Measurements from ENCODE around the gene MICU1. TPM values are rescaled to one million over a fixed set of nuclear protein-coding genes. Genes with fewer than 3 reads are reported as not detected.
A peak's percentile ranks its signal among the peaks of the same experiment; 100 is the strongest.

Gene MICU1
- total RNA-seq (2021): 34.5 to 36.1 TPM (median 36.0 TPM) in 3 replicates
- Bru-seq, nascent RNA: percentile 63 among the genes with signal in this experiment
- long read RNA-seq, experiment 1, transcript MICU1-201 (12 exons, 2,383 nt): major isoform, 111 of 135 reads
- long read RNA-seq, experiment 1, partial matches to known transcripts: 7 of 135 reads
- long read RNA-seq, experiment 1, other reads (novel, unspliced or antisense): 16 of 135 reads
- long read RNA-seq, experiment 2, transcript MICU1-201 (12 exons, 2,383 nt): major isoform, 17 of 50 reads
- long read RNA-seq, experiment 2, partial matches to known transcripts: 20 of 50 reads
- long read RNA-seq, experiment 2, other reads (novel, unspliced or antisense): 13 of 50 reads
- long read RNA-seq, experiment 3, transcript MICU1-201 (12 exons, 2,383 nt): major isoform, 76 of 85 reads
- long read RNA-seq, experiment 3, partial matches to known transcripts: 1 of 85 reads
- long read RNA-seq, experiment 3, other reads (novel, unspliced or antisense): 8 of 85 reads

- peak within 1 kb of the TSS; percentile 97 for H3K27ac Mint-ChIP-seq
- peaks cover 15% of the 10 kb centered on the region for H3K4me1 Mint-ChIP-seq
- peak within 1 kb of the TSS; percentile 97 for H3K4me3 Mint-ChIP-seq
- ATAC-seq: peak; percentile 97
- POLR2A ChIA-PET: interaction anchor here (0.6 to 1.0 kb wide), 4 partner anchors 18 to 129 kb away, joined by 3 to 5 read pairs (median 4); partner anchors contain the start of gene MCU
- H3K9me3 Mint-ChIP-seq: no peaks in the 10 kb centered on the region
- CTCF ChIA-PET: interaction anchor here (1.0 to 1.8 kb wide), 4 partner anchors 208 to 470 kb away, joined by 3 to 6 read pairs (median 4); no protein-coding TSS in a partner anchor
- peaks cover 4% of the 10 kb centered on the region; the same call in 1 of the 2 replicates for H3K27me3 Mint-ChIP-seq (ENCODE audit: low read depth)
- H3K36me3 Mint-ChIP-seq: no peaks in the 10 kb centered on the region
- DNase-seq (ENCODE audit: low spot score): peak; percentile 95
- TF ChIP-seq USF1 (CRISPR knock-in tag; IDR thresholded peaks at IDR 0.05) (peak; percentile 96), AFF4 (CRISPR knock-in tag; IDR thresholded peaks at IDR 0.05; ENCODE audit: borderline replicate concordance) (no peak), ZNF121 (CRISPR knock-in tag; IDR thresholded peaks at IDR 0.05) (no peak), PRDM15 (CRISPR knock-in tag; IDR thresholded peaks at IDR 0.05) (peak; percentile 87), FOXK1 (CRISPR knock-in tag; IDR thresholded peaks at IDR 0.05) (peak; percentile 39), ZNF423 (CRISPR knock-in tag; IDR thresholded peaks at IDR 0.05) (no peak), GRHL2 (CRISPR knock-in tag; IDR thresholded peaks at IDR 0.05; ENCODE audit: insufficient replicate concordance, severe bottlenecking) (no peak), ATF6 (CRISPR knock-in tag; IDR thresholded peaks at IDR 0.05) (no peak), FOXP1 (CRISPR knock-in tag; IDR thresholded peaks at IDR 0.05; ENCODE audit: borderline replicate concordance) (peak; percentile 70), ZNF396 (CRISPR knock-in tag; IDR thresholded peaks at IDR 0.05; ENCODE audit: borderline replicate concordance) (no peak), MYBL2 (CRISPR knock-in tag; IDR thresholded peaks at IDR 0.05) (no peak), JAZF1 (CRISPR knock-in tag; IDR thresholded peaks at IDR 0.05) (no peak), HMGA2 (CRISPR knock-in tag; IDR thresholded peaks at IDR 0.05) (no peak), MLX (CRISPR knock-in tag; IDR thresholded peaks at IDR 0.05) (no peak), SP1 (CRISPR knock-in tag; conservative IDR thresholded peaks at IDR 0.05) (peak; percentile 92), ZNF138 (CRISPR knock-in tag; conservative IDR thresholded peaks at IDR 0.05) (no peak), HMGXB4 (CRISPR knock-in tag; IDR thresholded peaks at IDR 0.05) (no peak), ZNF232 (CRISPR knock-in tag; IDR thresholded peaks at IDR 0.05) (peak; percentile 82), ZNF671 (CRISPR knock-in tag; IDR thresholded peaks at IDR 0.05) (no peak), TEAD1 (CRISPR knock-in tag; IDR thresholded peaks at IDR 0.05) (peak; percentile 34; the same call in 1 of the 2 replicates), ATF1 (CRISPR knock-in tag; IDR thresholded peaks at IDR 0.05) (no peak)
Observed at GRCh38 chr10:72625608-72626443, at the start of gene MICU1. TSS of gene MICU1 (minus strand) at chr10:72626079. CDS start at chr10:72566793, 59,286 bp downstream.
